ENCODE data around the gene ATP2B2.

ATP2B2 gene

DNA sequence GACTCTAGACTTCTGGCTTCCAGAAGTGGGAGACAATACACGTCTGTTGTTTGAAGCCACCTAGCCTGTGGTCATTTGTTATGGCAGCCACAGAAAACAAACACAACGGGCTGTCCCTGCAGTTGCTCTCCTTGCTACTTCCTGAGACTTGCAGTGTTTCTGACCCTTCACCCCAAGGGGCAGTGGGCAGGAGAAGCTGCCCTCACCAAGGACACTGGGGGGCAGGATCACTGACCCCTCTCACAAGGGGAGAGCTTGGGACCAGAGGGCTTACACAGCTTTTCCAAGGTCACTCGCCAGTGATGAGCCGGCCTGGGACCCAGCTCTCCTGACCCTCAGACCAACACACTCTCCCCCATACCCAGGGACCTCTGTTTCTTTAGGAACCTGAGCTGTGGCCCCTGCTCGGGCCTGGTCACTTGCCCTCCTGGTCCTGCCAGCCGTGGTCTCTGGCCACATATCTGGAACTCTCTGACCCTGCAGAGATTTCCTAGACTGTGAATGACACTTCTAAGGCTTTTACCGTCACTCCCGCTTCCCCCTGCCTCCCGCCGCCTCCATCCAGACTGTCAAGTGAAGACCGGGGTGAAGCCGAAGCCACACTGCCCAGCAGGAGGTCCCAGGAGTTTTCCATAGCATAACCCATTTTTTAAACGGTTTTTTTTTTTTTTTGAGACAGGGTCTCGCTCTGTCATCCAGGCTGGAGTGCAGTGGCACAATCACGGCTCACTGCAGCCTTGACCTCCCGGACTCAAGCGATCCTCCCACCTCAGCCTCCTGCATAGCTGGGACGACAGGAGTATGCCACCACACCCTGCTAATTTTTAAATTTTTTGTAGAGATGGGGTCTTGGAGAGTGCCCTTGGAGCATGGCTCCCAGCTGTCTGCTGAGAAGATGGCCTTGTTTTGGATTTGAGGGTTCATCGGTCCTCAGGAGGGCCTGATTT is 4.4 kb downstream of the ATP2B2 start:
- H3K4me3 ChIP-seq (ENCODE audit: low read length), result no peak overlapping the region
- TF ChIP-seq ZNF274 (IDR thresholded peaks at IDR 0.05; ENCODE audit: low read depth, low read length), result no peak

DNA sequence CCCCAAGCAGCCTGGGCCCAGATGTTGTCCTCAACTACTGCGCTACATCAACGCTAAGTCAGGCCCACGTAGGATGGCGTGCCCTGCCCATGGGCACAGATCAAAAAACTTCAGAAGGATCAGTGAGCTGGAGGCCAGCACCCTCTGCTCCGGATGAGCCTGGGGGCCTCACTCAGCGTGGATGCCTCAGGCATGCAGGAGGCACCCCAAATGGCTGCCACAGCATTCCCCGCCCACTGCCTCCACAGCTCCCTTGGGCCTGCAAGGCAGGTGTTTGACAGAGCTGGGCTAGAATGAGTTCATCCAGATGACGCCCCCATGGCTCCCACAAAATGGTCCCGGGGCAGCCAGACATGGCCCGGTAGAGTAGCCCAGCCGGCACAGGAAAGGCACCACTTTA is 7.1 kb downstream of the ATP2B2 start:
- no peak for TF ChIP-seq ZNF274 (IDR thresholded peaks at IDR 0.05; ENCODE audit: low read depth, low read length)
- no peak overlapping the region for H3K4me3 ChIP-seq (ENCODE audit: low read length)

DNA sequence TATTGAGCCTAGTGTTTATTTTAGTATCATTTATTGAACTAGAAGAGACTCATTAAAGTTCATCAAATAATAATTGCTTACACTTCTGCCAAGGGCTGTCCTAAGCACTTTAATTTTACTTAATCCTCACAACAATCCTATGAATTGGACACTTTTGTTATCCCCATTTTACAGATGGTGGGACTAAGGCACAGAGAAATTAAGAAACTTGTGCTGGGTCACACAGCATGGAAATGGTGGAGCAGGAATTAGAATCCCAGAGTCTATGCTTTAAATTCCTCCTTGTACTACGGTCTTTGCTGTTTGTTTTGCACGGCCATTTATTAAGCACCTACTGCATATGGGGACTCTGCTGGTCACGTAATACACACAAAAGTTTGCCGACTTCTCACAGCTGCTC is 7.9 kb downstream of the ATP2B2 start:
- no peak for TF ChIP-seq ZNF274 (IDR thresholded peaks at IDR 0.05; ENCODE audit: low read depth, low read length)
- no peak overlapping the region for H3K4me3 ChIP-seq (ENCODE audit: low read length)

DNA sequence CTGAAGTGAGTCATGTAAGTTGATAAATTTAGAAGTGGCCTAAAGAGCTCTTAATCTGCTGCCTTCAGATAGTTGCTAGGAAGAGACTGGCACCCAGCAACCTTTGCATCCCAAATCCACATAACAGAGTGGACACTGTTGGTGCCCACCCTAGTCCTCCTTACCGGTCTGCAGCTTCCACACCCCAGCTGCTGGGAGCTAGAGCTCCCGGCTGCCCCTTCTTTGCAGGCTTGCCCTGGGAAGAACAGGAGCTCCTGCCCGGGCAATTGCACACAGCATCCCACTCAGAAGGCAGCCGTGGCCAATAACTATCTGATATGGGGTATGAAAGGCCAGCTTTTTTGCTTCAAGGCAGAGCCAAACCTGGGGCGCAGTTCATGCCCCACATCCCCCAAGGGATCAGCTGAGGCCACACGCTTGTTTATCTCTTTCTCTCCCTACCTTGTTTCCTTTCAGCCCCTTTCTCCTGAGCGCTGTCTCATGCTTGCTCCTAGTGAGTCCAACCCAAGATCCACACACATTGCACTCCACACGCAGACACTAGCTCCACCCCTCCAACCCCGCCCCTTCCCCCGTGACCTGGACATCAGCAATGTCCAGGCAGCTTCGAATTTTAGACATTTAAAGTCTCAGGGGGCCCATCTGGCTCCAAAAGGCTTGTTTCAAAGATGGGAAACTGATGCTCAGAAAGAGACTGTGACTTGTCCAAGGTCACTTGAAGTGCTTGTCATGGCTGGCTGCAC is 9.1 kb downstream of the ATP2B2 start:
- no peak overlapping the region for H3K4me3 ChIP-seq (ENCODE audit: low read length)
- no peak for TF ChIP-seq ZNF274 (IDR thresholded peaks at IDR 0.05; ENCODE audit: low read depth, low read length)

DNA sequence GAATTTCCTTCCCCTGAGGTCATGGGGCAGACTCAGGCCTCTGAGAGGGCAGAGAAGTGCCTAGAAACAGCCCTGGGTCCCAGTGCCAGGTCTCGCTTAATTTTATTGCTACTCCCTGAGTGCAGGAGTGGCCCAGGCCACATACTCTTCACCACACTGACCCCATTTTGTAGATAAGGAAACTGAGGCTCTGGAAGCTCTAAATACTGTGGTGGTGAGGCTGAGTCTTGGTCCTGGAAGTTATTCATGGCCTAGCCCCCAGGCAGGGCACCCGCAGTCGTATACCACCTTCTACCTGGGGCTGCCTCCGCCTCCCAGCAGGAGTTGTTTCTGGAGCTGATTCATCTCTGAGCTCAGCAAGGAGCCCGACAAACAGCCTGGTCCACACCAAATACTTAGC is 9.8 kb downstream of the ATP2B2 start:
- no peak overlapping the region for H3K4me3 ChIP-seq (ENCODE audit: low read length)
- no peak for TF ChIP-seq ZNF274 (IDR thresholded peaks at IDR 0.05; ENCODE audit: low read depth, low read length)

DNA sequence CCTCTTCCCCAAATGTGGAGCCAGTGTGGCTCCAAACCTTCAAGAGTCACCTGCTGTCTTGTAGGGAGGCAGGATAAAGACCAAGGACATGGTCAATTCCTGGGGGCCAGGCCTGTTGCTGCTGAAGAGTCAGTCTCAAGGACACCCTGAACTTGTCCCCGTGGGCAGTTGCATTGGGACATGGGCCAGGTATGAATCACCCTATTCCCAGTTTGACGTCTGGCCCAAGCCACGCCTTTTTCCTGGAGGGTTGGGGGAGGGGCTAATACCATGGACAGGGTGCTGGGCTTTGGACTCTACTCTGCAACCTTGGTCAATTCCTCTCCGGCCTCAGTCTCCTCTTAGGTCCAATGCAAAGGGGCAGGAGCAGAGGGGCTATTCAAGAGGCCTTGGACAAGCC is 10.4 kb downstream of the ATP2B2 start:
- H3K4me3 ChIP-seq (ENCODE audit: low read length), result no peak overlapping the region

DNA sequence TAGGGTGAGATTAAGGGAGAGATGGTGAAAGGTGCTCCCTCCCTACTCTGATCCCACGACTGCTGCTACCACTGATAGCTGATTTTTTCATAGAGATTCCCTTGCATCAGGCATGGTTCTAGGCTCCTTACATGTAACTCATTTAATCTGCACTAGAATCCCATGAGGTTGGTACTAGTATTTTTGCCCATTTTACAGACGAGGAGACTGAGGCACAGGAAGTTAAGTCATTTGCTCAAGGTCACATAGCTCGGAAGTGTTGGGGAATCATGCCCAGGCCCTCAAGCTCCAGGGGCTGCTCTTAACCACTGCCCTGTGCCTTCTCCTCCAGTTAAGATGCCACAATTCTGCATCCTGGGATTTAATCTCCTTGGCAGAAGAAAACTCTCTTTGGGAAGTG is 11.2 kb downstream of the ATP2B2 start:
- H3K4me3 ChIP-seq (ENCODE audit: low read length), result no peak overlapping the region
- TF ChIP-seq ZNF274 (IDR thresholded peaks at IDR 0.05; ENCODE audit: low read depth, low read length), result no peak

More for the DNA sequence above, 10.4 kb downstream of the ATP2B2 start:
- TF ChIP-seq ZNF274 (IDR thresholded peaks at IDR 0.05; ENCODE audit: low read depth, low read length), result no peak

DNA sequence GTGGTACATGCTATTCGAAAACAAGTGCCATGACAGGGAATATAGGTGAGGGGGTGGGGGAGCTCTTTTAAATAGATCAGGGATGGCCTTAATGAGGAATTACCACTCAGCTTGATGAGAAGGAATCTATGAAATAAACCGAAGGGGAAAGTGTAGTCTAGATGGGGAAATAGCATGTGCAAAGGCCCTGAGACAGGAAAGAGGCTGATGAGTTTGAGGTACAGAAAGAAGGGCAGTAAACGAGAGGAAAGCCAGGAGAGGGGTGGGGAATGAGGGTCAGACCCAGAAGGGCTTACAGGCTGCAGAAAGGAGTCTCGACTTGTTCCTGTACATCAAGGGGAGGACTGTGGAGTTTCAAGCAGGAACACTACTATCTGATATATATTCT is 12.2 kb downstream of the ATP2B2 start:
- H3K4me3 ChIP-seq (ENCODE audit: low read length), result no peak overlapping the region

DNA sequence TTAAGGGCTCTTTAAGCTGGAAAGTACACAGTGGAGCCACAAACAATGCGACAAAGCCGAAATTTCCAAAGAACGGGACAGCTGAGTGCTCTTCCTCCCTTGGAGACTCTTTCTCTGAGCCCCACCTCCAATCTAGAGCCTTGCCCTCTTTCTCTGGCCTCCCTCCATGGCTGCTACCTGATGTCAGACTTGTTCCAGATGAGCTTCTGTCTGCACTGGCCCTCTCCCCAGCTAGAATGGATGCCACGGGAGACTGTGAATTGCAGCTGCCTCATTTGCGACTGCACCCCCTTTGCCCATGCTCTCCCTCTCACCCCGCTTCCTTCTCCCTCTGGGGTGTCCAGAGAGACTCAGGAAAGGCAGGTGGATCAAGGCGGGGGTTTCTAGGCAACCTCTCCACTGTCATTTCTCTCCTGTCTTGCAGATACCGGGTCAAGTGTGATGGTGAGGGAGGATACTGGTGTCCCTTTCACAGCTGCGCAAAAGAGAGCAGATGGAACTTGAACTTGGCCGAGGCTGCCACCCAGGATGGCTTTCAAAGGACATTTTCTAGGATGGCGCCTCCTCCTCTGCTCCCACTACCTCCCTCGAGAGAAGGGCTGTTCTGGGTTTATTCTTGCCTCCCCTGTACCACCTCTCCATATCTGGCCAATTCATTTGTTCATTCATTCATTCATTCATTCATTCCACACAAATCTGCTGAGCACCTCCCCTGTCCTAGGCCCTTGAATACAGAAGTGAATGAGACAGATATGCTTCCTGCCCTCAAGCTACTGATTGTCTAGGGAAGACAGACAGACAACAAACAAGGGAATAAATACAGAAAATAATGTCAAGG is 12.8 kb downstream of the ATP2B2 start:
- TF ChIP-seq ZNF274 (IDR thresholded peaks at IDR 0.05; ENCODE audit: low read depth, low read length), result no peak
- H3K4me3 ChIP-seq (ENCODE audit: low read length), result no peak overlapping the region

More for the DNA sequence above, 12.2 kb downstream of the ATP2B2 start:
- no peak for TF ChIP-seq ZNF274 (IDR thresholded peaks at IDR 0.05; ENCODE audit: low read depth, low read length)

DNA sequence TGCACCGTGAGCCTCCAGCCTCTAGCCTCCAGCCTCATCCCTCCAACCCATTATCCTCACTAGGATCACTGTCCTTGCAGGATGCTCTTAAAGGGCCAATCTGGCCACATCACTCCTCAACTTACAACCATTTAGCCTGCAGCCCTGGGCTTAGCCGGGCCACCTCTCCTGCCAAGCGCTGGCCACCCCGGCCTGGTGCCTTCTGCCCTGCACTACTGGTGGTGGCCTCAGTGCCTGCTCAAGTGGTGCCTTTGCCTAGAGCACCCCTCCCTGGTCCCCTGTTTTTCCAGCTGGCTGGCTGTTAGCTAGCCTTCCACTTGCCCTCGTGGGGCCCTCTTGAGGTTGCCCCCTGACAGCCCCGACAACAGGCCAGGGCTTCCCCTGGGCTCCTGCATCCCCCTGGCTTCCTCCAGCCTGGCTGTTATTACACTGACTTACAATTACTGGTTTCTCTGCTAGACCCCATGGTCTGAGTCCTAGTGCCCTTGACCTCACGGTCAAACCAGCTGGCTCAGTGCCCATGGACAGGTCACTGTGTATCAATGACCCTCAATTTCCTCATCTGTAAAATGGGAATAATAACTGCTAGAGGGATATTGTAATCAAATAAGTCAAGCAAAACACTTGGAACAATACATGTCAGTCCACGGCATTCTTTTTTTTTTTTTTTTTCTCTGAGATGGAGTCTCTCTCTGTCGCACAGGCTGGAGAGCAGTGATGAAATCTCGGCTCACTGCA is 15.5 kb downstream of the ATP2B2 start:
- TF ChIP-seq ZNF274 (IDR thresholded peaks at IDR 0.05; ENCODE audit: low read depth, low read length), result no peak
- no peak overlapping the region for H3K4me3 ChIP-seq (ENCODE audit: low read length)

DNA sequence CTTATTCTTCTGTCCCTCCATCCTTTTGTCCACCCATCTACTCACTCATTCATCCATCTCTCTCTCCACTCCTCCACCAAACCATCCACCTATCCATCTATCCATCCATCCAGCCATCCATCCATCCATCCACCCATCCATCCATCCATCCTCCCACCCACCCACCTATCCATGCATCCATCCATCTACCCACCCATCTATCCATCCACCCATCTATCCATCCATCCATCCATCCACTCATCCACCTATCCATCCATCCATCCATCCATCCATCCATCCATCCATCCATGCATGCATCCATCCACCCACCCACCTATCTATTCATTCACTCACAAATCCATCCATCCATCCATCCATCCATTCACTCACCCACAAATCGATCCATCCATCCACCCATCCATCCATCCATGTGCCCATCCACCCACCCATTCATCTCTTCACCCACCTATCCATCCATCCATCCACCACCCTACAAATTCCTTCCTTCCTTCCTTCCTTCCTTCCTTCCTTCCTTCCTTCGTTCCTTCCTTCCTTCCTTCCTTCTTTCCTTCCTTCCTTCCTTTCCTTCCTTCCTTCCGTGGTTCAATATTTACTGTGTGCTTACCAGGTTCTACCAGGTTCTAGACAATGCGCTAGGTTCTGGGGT is 17.3 kb downstream of the ATP2B2 start:
- no peak for TF ChIP-seq ZNF274 (IDR thresholded peaks at IDR 0.05; ENCODE audit: low read depth, low read length)

DNA sequence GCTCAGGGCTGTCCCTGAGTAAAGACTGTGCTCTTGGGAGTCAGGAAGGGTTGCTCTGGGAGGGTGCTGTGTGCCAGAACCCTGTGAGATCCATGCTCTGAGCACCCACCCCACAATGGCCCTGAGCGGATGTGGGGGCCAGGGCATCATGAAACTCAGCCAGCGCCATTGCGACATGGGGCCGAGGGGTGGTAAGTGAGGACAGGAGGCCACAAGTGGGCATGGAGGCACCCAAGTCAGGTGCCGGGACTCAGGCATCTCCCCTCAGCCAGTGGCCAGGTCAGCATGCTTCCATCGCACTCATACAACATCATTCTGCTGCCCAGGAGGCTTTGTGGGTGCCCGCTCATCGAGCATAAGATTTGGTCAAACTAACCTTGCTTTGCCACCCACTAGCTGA is 19.6 kb downstream of the ATP2B2 start:
- H3K4me3 ChIP-seq (ENCODE audit: low read length), result no peak overlapping the region
- TF ChIP-seq ZNF274 (IDR thresholded peaks at IDR 0.05; ENCODE audit: low read depth, low read length), result no peak

More for the DNA sequence above, 17.3 kb downstream of the ATP2B2 start:
- no peak overlapping the region for H3K4me3 ChIP-seq (ENCODE audit: low read length)

DNA sequence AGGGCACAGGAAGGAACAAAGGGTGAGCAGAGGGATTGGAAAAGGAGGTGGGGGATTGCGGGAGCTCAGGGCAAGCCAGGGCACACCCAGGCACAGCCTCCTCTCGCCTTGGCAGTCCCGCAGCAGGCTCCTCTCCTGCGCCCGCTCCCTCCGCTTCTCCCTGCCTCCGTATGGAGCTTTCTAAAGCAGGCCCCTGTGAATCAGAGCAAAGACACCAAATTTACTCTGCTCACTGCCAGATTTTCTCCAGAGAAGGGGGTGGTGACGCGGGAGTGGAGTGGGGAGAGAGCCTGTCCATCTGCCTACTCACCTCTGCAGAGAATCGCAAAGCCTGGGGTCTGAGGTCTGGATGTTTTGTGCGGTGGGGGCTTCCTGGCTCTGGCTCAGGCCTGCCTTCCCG is 20.0 kb downstream of the ATP2B2 start:
- no peak overlapping the region for H3K4me3 ChIP-seq (ENCODE audit: low read length)
- TF ChIP-seq ZNF274 (IDR thresholded peaks at IDR 0.05; ENCODE audit: low read depth, low read length), result no peak
